NB4 (cell line): ENCODE results near the gene B4GALNT4.

Experiments
- MAX ChIP-seq: IDR thresholded peaks from 2 replicates; pipeline ENCODE4 v1.6.1; 2011; ENCODE audit warnings: low read depth, low read length
- POLR2A ChIP-seq: IDR thresholded peaks from 2 replicates; pipeline ENCODE4 v1.6.1; 2011; ENCODE audit warnings: mild to moderate bottlenecking; ENCODE audit not compliant: insufficient read length; ENCODE audit errors: extremely low read depth

GRCh38 chr11:364991-365725 lies 4.1 kb upstream of the B4GALNT4 start:
- TF ChIP-seq MAX (no peak), POLR2A (no peak)
